H1 (cell line): ENCODE measurements around the gene TRAF3. TPM values are rescaled to one million over a fixed set of nuclear protein-coding genes. Genes with fewer than 3 reads are reported as not detected.

Source experiments
- BCL11A ChIP-seq, 2 experiments: IDR thresholded peaks; one replicate each; pipeline ENCODE4 v1.6.1; 2011; ENCODE audit warnings: low read depth in 2 of 2, low read length in 2 of 2, mild to moderate bottlenecking in 2 of 2
- FOSL1 ChIP-seq: IDR thresholded peaks from 2 replicates; pipeline ENCODE4 v1.6.1; 2011; ENCODE audit warnings: mild to moderate bottlenecking, low read depth, low read length, moderate library complexity; ENCODE audit not compliant: insufficient read depth
- JUN ChIP-seq: IDR thresholded peaks from 2 replicates; pipeline ENCODE4 v1.6.1; 2011; ENCODE audit warnings: low read depth, mild to moderate bottlenecking, improper control_type of control experiment, low read length
- SAP30 ChIP-seq: fragments of 300-600 bp; sonication (generic); IDR thresholded peaks from 2 replicates; pipeline ENCODE4 v1.7.1; 2012; ENCODE audit warnings: low read length, moderate library complexity, mild to moderate bottlenecking, inconsistent platforms; ENCODE audit not compliant: insufficient read depth, insufficient replicate concordance
- SIX5 ChIP-seq: IDR thresholded peaks from 2 replicates; pipeline ENCODE4 v1.6.1; 2011; ENCODE audit warnings: mild to moderate bottlenecking, low read depth, low read length
- SRF ChIP-seq: IDR thresholded peaks from 2 replicates; pipeline ENCODE4 v1.6.1; 2011; ENCODE audit warnings: mild to moderate bottlenecking, low read depth, low read length, moderate library complexity
- polyA plus RNA-seq, 7 experiments: library from polyadenylated mRNA; depleted of rRNA in 3 of 7; stranded (reverse) in 5 of 7; unstranded in 2 of 7; fragments of >200 nt in 5 of 7; fragments of 200-250 nt in 2 of 7; gene quantifications; 1 replicate in 5 of 7; 2 replicates in 1 of 7; 4 replicates in 1 of 7; pipeline versions ENCODE4 v1.2.1 to v1.2.3, GENCODE V29; 2011 to 2013; ENCODE audit warnings: missing spikeins in 2 of 7, mixed read lengths in 2 of 7
- total RNA-seq: library from RNA; stranded (reverse); fragmentation: NEBNext Ultra II Directional; extraction: Animal tissue kit (Norgen Biotek cat#: 25700); gene quantifications from 2 replicates; pipeline ENCODE4 v1.2.1, GENCODE V29; 2021
- TF ChIP-seq, protein P1 (sequence below): fragments of 300-600 bp; sonication (generic); IDR thresholded peaks from 2 replicates; pipeline ENCODE4 v1.7.1; 2012; ENCODE audit warnings: low read length, moderate library complexity, mild to moderate bottlenecking, inconsistent platforms; ENCODE audit not compliant: insufficient replicate concordance

Gene TRAF3
- total and polyA plus RNA-seq, 2 of the 8 experiments (the other 6 are each of a cell fraction or from before 2014, with no cell fraction given) = 5.8 to 12.1 TPM

GRCh38 chr14:102809870-102810269, 32.6 kb downstream of the TRAF3 start (continued):
- TF ChIP-seq, protein P1, sequence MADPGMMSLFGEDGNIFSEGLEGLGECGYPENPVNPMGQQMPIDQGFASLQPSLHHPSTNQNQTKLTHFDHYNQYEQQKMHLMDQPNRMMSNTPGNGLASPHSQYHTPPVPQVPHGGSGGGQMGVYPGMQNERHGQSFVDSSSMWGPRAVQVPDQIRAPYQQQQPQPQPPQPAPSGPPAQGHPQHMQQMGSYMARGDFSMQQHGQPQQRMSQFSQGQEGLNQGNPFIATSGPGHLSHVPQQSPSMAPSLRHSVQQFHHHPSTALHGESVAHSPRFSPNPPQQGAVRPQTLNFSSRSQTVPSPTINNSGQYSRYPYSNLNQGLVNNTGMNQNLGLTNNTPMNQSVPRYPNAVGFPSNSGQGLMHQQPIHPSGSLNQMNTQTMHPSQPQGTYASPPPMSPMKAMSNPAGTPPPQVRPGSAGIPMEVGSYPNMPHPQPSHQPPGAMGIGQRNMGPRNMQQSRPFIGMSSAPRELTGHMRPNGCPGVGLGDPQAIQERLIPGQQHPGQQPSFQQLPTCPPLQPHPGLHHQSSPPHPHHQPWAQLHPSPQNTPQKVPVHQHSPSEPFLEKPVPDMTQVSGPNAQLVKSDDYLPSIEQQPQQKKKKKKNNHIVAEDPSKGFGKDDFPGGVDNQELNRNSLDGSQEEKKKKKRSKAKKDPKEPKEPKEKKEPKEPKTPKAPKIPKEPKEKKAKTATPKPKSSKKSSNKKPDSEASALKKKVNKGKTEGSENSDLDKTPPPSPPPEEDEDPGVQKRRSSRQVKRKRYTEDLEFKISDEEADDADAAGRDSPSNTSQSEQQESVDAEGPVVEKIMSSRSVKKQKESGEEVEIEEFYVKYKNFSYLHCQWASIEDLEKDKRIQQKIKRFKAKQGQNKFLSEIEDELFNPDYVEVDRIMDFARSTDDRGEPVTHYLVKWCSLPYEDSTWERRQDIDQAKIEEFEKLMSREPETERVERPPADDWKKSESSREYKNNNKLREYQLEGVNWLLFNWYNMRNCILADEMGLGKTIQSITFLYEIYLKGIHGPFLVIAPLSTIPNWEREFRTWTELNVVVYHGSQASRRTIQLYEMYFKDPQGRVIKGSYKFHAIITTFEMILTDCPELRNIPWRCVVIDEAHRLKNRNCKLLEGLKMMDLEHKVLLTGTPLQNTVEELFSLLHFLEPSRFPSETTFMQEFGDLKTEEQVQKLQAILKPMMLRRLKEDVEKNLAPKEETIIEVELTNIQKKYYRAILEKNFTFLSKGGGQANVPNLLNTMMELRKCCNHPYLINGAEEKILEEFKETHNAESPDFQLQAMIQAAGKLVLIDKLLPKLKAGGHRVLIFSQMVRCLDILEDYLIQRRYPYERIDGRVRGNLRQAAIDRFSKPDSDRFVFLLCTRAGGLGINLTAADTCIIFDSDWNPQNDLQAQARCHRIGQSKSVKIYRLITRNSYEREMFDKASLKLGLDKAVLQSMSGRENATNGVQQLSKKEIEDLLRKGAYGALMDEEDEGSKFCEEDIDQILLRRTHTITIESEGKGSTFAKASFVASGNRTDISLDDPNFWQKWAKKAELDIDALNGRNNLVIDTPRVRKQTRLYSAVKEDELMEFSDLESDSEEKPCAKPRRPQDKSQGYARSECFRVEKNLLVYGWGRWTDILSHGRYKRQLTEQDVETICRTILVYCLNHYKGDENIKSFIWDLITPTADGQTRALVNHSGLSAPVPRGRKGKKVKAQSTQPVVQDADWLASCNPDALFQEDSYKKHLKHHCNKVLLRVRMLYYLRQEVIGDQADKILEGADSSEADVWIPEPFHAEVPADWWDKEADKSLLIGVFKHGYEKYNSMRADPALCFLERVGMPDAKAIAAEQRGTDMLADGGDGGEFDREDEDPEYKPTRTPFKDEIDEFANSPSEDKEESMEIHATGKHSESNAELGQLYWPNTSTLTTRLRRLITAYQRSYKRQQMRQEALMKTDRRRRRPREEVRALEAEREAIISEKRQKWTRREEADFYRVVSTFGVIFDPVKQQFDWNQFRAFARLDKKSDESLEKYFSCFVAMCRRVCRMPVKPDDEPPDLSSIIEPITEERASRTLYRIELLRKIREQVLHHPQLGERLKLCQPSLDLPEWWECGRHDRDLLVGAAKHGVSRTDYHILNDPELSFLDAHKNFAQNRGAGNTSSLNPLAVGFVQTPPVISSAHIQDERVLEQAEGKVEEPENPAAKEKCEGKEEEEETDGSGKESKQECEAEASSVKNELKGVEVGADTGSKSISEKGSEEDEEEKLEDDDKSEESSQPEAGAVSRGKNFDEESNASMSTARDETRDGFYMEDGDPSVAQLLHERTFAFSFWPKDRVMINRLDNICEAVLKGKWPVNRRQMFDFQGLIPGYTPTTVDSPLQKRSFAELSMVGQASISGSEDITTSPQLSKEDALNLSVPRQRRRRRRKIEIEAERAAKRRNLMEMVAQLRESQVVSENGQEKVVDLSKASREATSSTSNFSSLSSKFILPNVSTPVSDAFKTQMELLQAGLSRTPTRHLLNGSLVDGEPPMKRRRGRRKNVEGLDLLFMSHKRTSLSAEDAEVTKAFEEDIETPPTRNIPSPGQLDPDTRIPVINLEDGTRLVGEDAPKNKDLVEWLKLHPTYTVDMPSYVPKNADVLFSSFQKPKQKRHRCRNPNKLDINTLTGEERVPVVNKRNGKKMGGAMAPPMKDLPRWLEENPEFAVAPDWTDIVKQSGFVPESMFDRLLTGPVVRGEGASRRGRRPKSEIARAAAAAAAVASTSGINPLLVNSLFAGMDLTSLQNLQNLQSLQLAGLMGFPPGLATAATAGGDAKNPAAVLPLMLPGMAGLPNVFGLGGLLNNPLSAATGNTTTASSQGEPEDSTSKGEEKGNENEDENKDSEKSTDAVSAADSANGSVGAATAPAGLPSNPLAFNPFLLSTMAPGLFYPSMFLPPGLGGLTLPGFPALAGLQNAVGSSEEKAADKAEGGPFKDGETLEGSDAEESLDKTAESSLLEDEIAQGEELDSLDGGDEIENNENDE = no peak
- TF ChIP-seq FOSL1 = no peak
- TF ChIP-seq JUN = no peak
- no peak for TF ChIP-seq BCL11A (IDR thresholded peaks at IDR 0.05; ENCODE audit: low read depth in 2 of 2, low read length in 2 of 2)
- TF ChIP-seq SAP30 = no peak
- no peak for TF ChIP-seq SIX5
- TF ChIP-seq SRF = no peak
- TF ChIP-seq, all 59 proteins: peak for 0
